Measurements from ENCODE around the gene PCDH19.

GRCh38 chrX:100341142-100341510 lies 68.9 kb downstream of the PCDH19 start:
- TF ChIP-seq CTCF (IDR thresholded peaks at IDR 0.05; ENCODE audit: poor library complexity, severe bottlenecking) (no peak), RAD21 (conservative IDR thresholded peaks at IDR 0.05) (no peak), REST (IDR thresholded peaks at IDR 0.05; ENCODE audit: borderline replicate concordance) (no peak), POLR2AphosphoS5 (IDR thresholded peaks at IDR 0.05) (no peak), EZH2 (IDR thresholded peaks at IDR 0.05; ENCODE audit: borderline replicate concordance, insufficient read depth, low read length, poor library complexity, severe bottlenecking) (no peak), EP300 (conservative IDR thresholded peaks at IDR 0.05; ENCODE audit: poor library complexity, severe bottlenecking) (no peak), MXI1 (conservative IDR thresholded peaks at IDR 0.05; ENCODE audit: poor library complexity, severe bottlenecking) (no peak)

All from neural cell (in vitro differentiated cells).